HG03095 (cell line): ENCODE results near the gene SMARCAL1.

Experiments used
- ATAC-seq: cut with Tn5 transposase; IDR thresholded peaks from one replicate; pipeline ENCODE4 v1.9.1; 2021; ENCODE audit warnings: moderate library complexity; ENCODE audit not compliant: unreplicated experiment

Gene SMARCAL1

DNA sequence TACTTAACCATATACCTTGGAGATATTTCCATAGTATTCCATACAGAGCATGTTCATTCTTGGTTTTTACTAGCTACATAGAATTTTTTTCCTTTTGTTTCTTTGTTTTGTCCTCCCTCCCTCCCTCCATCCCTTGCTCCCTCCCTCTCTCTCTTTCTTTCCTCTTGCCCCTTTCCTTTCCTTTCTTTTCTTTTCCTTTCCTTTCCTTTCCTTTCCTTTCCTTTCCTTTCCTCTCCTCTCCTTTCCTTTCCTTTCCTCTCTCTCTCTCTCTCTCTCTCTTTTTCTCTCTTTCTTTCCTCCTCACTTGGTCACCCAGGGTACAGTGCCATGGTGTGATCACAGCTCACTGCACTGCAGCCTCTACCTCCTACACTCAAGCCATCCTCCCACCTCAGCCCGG, 114.7 kb downstream of the SMARCAL1 start:
- ATAC-seq: no peak

DNA sequence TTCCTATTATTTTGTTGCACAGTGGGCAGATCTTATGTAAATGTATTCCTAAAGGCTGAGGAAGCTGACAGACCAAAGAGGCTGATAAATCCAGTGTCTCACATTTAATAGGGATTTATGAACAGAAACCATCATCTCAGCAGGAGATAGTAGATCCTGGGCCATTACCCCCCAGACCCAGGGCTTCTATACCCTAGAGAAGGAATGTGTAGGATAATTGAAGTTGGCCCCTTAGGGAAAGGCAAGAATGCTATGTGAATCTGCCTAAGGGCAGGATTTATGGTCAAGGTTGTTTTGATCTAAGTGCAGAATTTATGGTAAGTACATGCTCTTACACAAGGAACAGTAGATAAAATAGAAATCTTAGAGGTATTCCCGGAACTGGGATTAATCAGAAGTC, 115.3 kb downstream of the SMARCAL1 start:
- no peak for ATAC-seq

DNA sequence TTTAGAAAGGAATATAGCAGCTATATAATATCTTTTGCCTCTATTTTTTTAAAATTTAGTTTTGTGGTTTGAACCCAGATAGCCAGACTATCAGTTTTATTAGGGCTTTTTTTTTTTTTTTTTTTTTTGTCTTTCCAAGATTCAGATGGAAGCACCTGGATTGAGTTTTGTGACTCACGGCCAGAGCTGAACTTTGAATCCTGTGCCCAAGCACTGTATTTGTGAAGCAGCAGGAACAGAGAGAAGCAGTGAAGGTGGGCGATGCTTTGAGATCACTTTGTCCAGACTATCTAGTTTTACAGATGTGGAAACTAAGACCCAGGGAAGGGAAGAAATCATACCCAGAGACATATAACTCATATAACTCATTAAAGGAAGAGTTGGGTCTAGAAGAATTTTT, 120.3 kb downstream of the SMARCAL1 start:
- no peak for ATAC-seq
